ENCODE results near the gene LILRA5.
"Not testable (repeated sequence)": the region's sequence is repeated elsewhere in the genome, so short reads cannot be mapped to it uniquely, and the experiment has no call there.

GRCh38 chr19:54278056-54278455 is 34.9 kb downstream of the LILRA5 start:
- not testable (repeated sequence) for TF ChIP-seq CTCF, EP300, POLR2A, POLR2AphosphoS5 (IDR thresholded peaks at IDR 0.05)
